ENCODE measurements around the gene RAB6B.

- TF ChIP-seq POLR2A (IDR thresholded peaks at IDR 0.05) = no peak
- TF ChIP-seq CTCF (IDR thresholded peaks at IDR 0.05) = no peak
Observed at GRCh38 chr3:133851931-133852330, 43.8 kb downstream of the RAB6B start.

Data from breast epithelium (tissue), 3 donors.